Kidney capillary endothelial cell (primary cell): Measurements from ENCODE around the gene TWIST2.

ENCODE experiments used
- DNase-seq: peaks from one replicate; pipeline ENCODE4 v3.0.0-alpha.2; 2018; ENCODE audit warnings: low spot score

The TWIST2 gene

GRCh38 chr2:238955648-238956531 is 108.0 kb downstream of the TWIST2 start:
- DNase-seq = peak; percentile 44

GRCh38 chr2:238956676-238957075 is 108.8 kb downstream of the TWIST2 start:
- DNase-seq = no peak
